Neuronal stem cell (in vitro differentiated cells): ENCODE data around the gene OFD1.

Experiments used
- DNase-seq: peaks from one replicate; pipeline ENCODE4 v3.0.0-alpha.2; 2013; ENCODE audit warnings: low spot score
- H2AFZ ChIP-seq: one replicate; pipeline ENCODE4 v1.6.1; 2013; ENCODE audit warnings: mild to moderate bottlenecking, low read length, inconsistent platforms
- H2AK5ac ChIP-seq: 2 replicates; pipeline ENCODE4 v1.6.1; 2013; ENCODE audit warnings: low read depth, mild to moderate bottlenecking, inconsistent platforms, low read length, moderate library complexity, mixed read lengths
- H2BK120ac ChIP-seq: 2 replicates; pipeline ENCODE4 v1.6.1; 2013; ENCODE audit warnings: low read depth, mild to moderate bottlenecking, inconsistent platforms, low read length, moderate library complexity, mixed read lengths
- H2BK12ac ChIP-seq: one replicate; pipeline ENCODE4 v1.6.1; 2013; ENCODE audit warnings: low read length, inconsistent platforms
- H2BK15ac ChIP-seq: 2 replicates; pipeline ENCODE4 v1.6.1; 2013; ENCODE audit warnings: mild to moderate bottlenecking, low read length, inconsistent platforms, mixed read lengths
- H2BK5ac ChIP-seq: one replicate; pipeline ENCODE4 v1.6.1; 2013; ENCODE audit warnings: inconsistent platforms, mild to moderate bottlenecking, low read length, moderate library complexity
- H3K14ac ChIP-seq: one replicate; pipeline ENCODE4 v1.6.1; 2013; ENCODE audit warnings: low read length, inconsistent platforms
- H3K18ac ChIP-seq: 2 replicates; pipeline ENCODE4 v1.6.1; 2013; ENCODE audit warnings: low read length, inconsistent platforms
- H3K23ac ChIP-seq: 2 replicates; pipeline ENCODE4 v1.6.1; 2013; ENCODE audit warnings: low read depth, mild to moderate bottlenecking, mixed read lengths, low read length, inconsistent platforms; ENCODE audit not compliant: poor library complexity
- H3K27ac ChIP-seq: replicated peaks from 3 replicates; pipeline ENCODE4 v1.5.1; 2013; ENCODE audit warnings: low read length, inconsistent platforms
- H3K27me3 ChIP-seq, 3 experiments: 2 replicates each; pipeline ENCODE4 v1.6.1; 2013; ENCODE audit warnings: low read length in 3 of 3, mild to moderate bottlenecking in 2 of 3, inconsistent platforms in 1 of 3, low read depth in 1 of 3, mixed read lengths in 1 of 3, moderate library complexity in 1 of 3; ENCODE audit not compliant: control insufficient read depth in 3 of 3, insufficient read depth in 3 of 3
- H3K36me3 ChIP-seq, 2 donors: replicated peaks in 1 of 2; 2 replicates each; pipeline ENCODE4 v1.6.1; 2013; ENCODE audit warnings: low read length in 2 of 2; ENCODE audit not compliant: control insufficient read depth in 2 of 2, insufficient read depth in 2 of 2
- H3K4ac ChIP-seq: 2 replicates; pipeline ENCODE4 v1.6.1; 2013; ENCODE audit warnings: inconsistent platforms, mild to moderate bottlenecking, low read length, moderate library complexity
- H3K4me1 ChIP-seq, 2 donors: 1 replicate in 1 of 2; 2 replicates in 1 of 2; pipeline ENCODE4 v1.6.1; 2013; ENCODE audit warnings: low read length in 2 of 2, low read depth in 1 of 2; ENCODE audit not compliant: control insufficient read depth in 2 of 2, insufficient read depth in 1 of 2
- H3K4me2 ChIP-seq: one replicate; pipeline ENCODE4 v1.6.1; 2013; ENCODE audit warnings: mild to moderate bottlenecking, low read length, inconsistent platforms; ENCODE audit not compliant: insufficient read depth, poor library complexity, severe bottlenecking
- H3K4me3 ChIP-seq, 2 donors: 2 replicates each; pipeline ENCODE4 v1.5.1; 2013; ENCODE audit warnings: low read length in 2 of 2, mild to moderate bottlenecking in 2 of 2, inconsistent platforms in 1 of 2, moderate library complexity in 1 of 2
- H3K79me1 ChIP-seq: one replicate; pipeline ENCODE4 v1.6.1; 2013; ENCODE audit warnings: low read depth, mild to moderate bottlenecking, inconsistent platforms, low read length, moderate library complexity
- H3K9ac ChIP-seq: one replicate; pipeline ENCODE4 v1.6.1; 2013; ENCODE audit warnings: mild to moderate bottlenecking, low read depth, low read length, inconsistent platforms; ENCODE audit not compliant: poor library complexity
- H3K9me3 ChIP-seq, 2 donors: replicated peaks in 1 of 2; 2 replicates each; pipeline versions ENCODE3 to v1.6.1; 2013; ENCODE audit warnings: low read length in 2 of 2, mild to moderate bottlenecking in 2 of 2, inconsistent platforms in 1 of 2, low read depth in 1 of 2, mixed read lengths in 1 of 2, moderate library complexity in 1 of 2; ENCODE audit not compliant: control insufficient read depth in 2 of 2, insufficient read depth in 1 of 2
- H4K8ac ChIP-seq: one replicate; pipeline ENCODE4 v1.6.1; 2013; ENCODE audit warnings: low read depth, mild to moderate bottlenecking, inconsistent platforms, low read length, moderate library complexity
- H4K91ac ChIP-seq: one replicate; pipeline ENCODE4 v1.6.1; 2013; ENCODE audit warnings: low read length, low read depth, mild to moderate bottlenecking, inconsistent platforms; ENCODE audit not compliant: poor library complexity
- WGBS, 2 donors: extraction: QIAGEN DNeasy Blood & Tissue Kit; methylation state at CpG; one replicate each; pipeline ENCODE4 v1.1.7; 2013; ENCODE audit warnings: missing lambda C conversion rate in 2 of 2, mixed read lengths in 1 of 2; ENCODE audit not compliant: insufficient read length in 2 of 2, insufficient replicate concordance in 1 of 2; ENCODE audit errors: extremely low coverage in 2 of 2; 5-methylcytosine and 5-hydroxymethylcytosine counted together

The OFD1 gene

DNA sequence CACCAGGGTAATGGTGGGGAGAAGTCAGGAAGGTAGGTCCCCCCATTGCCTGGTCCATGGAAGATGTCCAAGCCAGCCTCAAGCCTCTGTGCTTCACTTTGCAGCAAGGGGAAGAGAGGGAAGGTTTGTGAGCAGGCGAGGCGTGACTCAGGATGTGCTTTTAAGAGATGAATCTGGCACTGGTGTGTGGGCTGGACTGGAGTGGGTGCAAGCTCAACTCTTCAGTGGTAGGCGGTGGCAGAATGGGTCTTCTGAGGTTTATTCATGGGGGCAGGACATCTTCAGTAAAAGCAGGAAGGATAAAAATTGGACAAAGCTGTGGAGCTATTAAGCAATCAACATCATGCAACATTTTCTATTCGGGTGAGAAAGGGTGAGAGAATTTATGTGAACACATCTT, 63.0 kb downstream of the OFD1 start:
- Histone ChIP-seq H3K4me3 (no peak overlapping the region), H3K4me2 (no peak overlapping the region), H2BK15ac (no peak overlapping the region), H2AK5ac (no peak overlapping the region), H2AFZ (no peak overlapping the region), H3K4ac (no peak overlapping the region), H3K4me1 (peaks cover 0 to 1% of the 10 kb centered on the region in 2 donors), H2BK12ac (no peak overlapping the region), H3K9me3 (no peaks in the 10 kb centered on the region), H4K8ac (no peak overlapping the region), H3K27me3 (no peaks in the 10 kb centered on the region), H4K91ac (no peak overlapping the region), H3K23ac (no peak overlapping the region), H3K9ac (no peak overlapping the region), H3K79me1 (no peaks in the 10 kb centered on the region), H3K14ac (no peak overlapping the region), H2BK5ac (no peak overlapping the region), H2BK120ac (no peak overlapping the region), H3K27ac (no peak overlapping the region), H3K36me3 (peaks cover 0 to 25% of the 10 kb centered on the region in 2 donors), H3K18ac (no peak overlapping the region)
- no peak for DNase-seq
- WGBS, 2 donors = no CpG with 5 or more reads among the region's 4 CpGs

DNA sequence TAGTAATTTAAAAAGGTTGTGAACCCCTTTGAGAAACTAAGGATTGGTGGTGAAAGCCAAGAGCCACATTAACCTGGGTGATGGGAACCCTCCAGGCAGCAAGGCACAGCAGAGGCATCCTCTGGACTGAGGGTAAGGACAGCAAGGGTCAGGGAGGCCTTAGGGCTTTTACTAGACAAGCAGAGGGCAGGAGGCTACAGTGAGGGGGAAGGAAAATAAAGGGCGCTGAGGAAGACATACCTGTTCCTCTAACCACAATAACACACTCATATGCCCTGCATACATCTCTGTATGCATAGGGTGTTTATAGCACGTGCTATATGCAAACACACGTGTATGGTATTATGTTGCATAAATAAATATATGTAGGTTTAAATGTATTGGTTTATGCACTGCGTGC, 63.6 kb downstream of the OFD1 start:
- no peak overlapping the region for H2BK120ac ChIP-seq
- no peak overlapping the region for H2BK15ac ChIP-seq
- no peak overlapping the region for H3K18ac ChIP-seq
- no peak overlapping the region for H3K9ac ChIP-seq
- no CpG with 5 or more reads among the region's 4 CpGs for WGBS, 2 donors
- peaks cover 0 to 25% of the 10 kb centered on the region in 2 donors for H3K36me3 ChIP-seq
- H3K4me1 ChIP-seq = peaks cover 0 to 3% of the 10 kb centered on the region in 2 donors
- H4K8ac ChIP-seq = no peak overlapping the region
- no peaks in the 10 kb centered on the region for H3K79me1 ChIP-seq
- no peak overlapping the region for H2AK5ac ChIP-seq
- H3K4ac ChIP-seq = no peak overlapping the region
- H3K4me2 ChIP-seq = no peak overlapping the region
- H3K27me3 ChIP-seq = no peaks in the 10 kb centered on the region
- H3K23ac ChIP-seq = no peak overlapping the region
- no peak overlapping the region for H3K14ac ChIP-seq
- no peak overlapping the region for H3K4me3 ChIP-seq
- H4K91ac ChIP-seq = no peak overlapping the region
- no peak for DNase-seq
- H3K9me3 ChIP-seq = no peaks in the 10 kb centered on the region
- H2AFZ ChIP-seq = no peak overlapping the region
- no peak overlapping the region for H2BK12ac ChIP-seq
- H2BK5ac ChIP-seq = no peak overlapping the region
- H3K27ac ChIP-seq = no peak overlapping the region

DNA sequence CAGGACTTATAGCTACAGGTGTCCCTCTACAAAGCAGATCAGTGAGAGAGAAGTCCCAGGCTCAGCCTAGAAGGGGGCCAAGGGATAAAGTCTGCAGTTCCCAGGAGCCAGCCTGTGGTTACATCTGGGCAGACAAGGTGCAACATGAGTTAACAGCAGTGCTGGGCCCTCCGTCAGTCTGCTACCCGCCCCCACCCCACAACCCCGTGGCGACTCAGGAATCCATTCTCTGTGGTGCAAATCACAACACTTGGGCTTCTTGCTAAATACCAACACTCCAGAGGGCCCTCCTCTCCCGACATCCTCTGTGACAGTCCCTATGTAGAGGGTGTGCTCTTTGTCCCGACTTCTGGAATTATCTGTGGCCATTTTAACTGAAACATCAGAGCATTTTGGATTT, 68.6 kb downstream of the OFD1 start:
- H3K9ac ChIP-seq = peak overlapping the region; percentile 44
- H3K9me3 ChIP-seq = no peaks in the 10 kb centered on the region
- H2BK12ac ChIP-seq = no peak overlapping the region
- no peak overlapping the region for H2BK5ac ChIP-seq
- H3K4me3 ChIP-seq = no peak overlapping the region
- H3K27ac ChIP-seq = no peak overlapping the region
- no peak overlapping the region for H3K18ac ChIP-seq
- WGBS, 2 donors = no CpG with 5 or more reads among the region's 6 CpGs
- H4K8ac ChIP-seq = no peak overlapping the region
- H2BK15ac ChIP-seq = no peak overlapping the region
- H3K4me1 ChIP-seq = peaks cover 0 to 3% of the 10 kb centered on the region in 2 donors
- no peak overlapping the region for H3K14ac ChIP-seq
- no peak overlapping the region for H3K23ac ChIP-seq
- no peaks in the 10 kb centered on the region for H3K79me1 ChIP-seq
- no peak for DNase-seq
- H4K91ac ChIP-seq = no peak overlapping the region
- H2BK120ac ChIP-seq = no peak overlapping the region
- no peak overlapping the region for H3K4me2 ChIP-seq
- no peak overlapping the region for H2AK5ac ChIP-seq
- H2AFZ ChIP-seq = no peak overlapping the region
- no peak overlapping the region for H3K4ac ChIP-seq
- H3K36me3 ChIP-seq = peaks cover 0 to 39% of the 10 kb centered on the region in 2 donors
- no peaks in the 10 kb centered on the region for H3K27me3 ChIP-seq

DNA sequence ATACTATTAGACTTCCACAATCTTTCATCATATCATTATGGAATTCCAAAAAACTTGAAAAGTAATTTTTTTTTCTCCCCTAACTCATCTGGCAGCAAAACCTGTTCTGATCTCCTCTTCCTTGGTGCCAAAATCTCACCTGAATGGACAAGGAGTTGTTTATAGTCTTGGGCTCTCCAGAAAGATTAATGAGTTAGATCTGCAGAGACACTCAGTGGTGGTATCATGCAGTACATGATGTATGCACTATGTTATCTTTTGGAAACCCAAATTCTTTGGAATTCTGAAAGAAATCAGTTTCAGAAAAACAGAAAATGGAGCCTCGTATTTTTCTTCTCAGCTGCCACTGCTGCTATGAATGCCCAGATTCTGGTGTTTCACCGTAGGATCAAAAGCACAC, 70.7 kb downstream of the OFD1 start:
- no peaks in the 10 kb centered on the region for H3K79me1 ChIP-seq
- no peak overlapping the region for H2BK12ac ChIP-seq
- no peak overlapping the region for H3K27ac ChIP-seq
- peaks cover 0 to 3% of the 10 kb centered on the region in 2 donors for H3K4me1 ChIP-seq
- whole genome bisulfite sequencing, 2 donors = no CpG with 5 or more reads among the region's 2 CpGs
- H3K18ac ChIP-seq = no peak overlapping the region
- no peak overlapping the region for H2AK5ac ChIP-seq
- H3K23ac ChIP-seq = no peak overlapping the region
- no peak for DNase-seq
- H2BK15ac ChIP-seq = no peak overlapping the region
- H3K14ac ChIP-seq = no peak overlapping the region
- H2BK120ac ChIP-seq = no peak overlapping the region
- no peak overlapping the region for H2AFZ ChIP-seq
- H3K36me3 ChIP-seq = peaks cover 0 to 29% of the 10 kb centered on the region in 2 donors
- no peaks in the 10 kb centered on the region for H3K9me3 ChIP-seq
- no peak overlapping the region for H3K4me2 ChIP-seq
- no peak overlapping the region for H3K4ac ChIP-seq
- H2BK5ac ChIP-seq = no peak overlapping the region
- no peak overlapping the region for H4K91ac ChIP-seq
- no peak overlapping the region for H4K8ac ChIP-seq
- no peaks in the 10 kb centered on the region for H3K27me3 ChIP-seq
- no peak overlapping the region for H3K9ac ChIP-seq
- H3K4me3 ChIP-seq = no peak overlapping the region
